ENCODE results near the gene TBC1D9B.
"Not testable (repeated sequence)": the region's sequence is repeated elsewhere in the genome, so short reads cannot be mapped to it uniquely, and the experiment has no call there.

TBC1D9B gene

DNA sequence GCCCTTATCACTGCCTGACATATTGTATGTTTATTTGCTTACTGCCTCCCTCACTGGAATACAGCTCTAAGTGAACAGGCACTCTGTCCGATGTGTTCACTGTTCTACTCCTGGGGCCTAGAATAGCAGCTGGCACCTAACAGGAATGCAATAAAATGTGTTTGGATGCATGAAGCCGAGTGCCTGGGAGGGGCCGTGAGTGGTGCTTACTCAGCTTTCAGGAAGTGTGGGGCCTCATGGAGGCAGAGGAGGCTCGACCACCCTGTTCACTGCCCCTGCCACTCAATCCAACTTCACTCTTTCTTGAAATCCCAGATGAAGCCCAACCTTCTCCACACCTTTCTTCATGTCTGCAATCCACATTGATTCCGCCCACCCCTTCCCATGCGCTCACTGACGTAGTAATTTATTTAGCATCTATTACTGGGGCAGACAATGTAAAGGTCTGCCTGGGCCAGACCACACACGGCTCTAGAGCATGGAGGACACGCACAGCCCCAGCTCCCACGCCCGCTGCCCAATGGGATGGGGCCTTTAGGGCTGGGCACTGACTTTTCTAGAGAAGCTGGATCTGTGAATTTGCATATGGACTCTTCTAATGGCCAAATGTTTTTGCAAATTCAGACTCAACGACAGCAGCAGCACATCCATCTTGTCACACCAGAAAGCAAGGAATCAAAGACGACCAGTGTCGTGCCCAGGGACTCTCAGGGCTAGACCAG lies 21.3 kb downstream of the TBC1D9B start:
- in situ Hi-C loops (cut with MboI; ENCODE audit: low sequenced_read_pairs): no loop called here

DNA sequence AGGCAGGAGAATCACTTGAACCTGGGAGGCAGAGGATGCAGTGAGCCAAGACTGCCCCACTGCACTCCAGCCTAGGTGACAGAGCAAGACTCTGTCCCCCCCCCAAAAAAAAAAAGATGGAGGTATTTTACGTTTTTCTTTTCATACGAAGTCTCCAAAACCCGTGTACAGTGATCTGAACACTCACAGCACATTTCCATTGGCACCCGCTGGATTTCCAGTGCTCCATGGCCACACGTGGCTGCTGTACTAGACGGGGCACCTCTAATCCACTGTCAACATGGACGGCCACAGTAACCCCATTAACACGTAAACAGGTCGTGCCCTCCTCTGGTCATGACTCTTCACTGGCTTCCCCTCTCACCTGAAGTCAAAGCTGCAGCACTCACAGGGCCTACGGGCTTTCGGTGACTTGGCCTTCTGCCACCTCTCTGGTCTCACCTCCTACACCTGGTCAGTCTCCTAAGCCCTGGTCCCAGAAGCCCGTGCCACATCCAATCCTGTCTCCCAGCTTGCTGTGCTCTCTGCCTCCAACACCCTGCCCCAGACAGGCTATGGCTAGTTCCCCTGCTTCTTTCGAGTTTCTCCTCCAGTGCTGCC lies 22.1 kb downstream of the TBC1D9B start:
- in situ Hi-C loops (cut with MboI; ENCODE audit: low sequenced_read_pairs): no loop called here

DNA sequence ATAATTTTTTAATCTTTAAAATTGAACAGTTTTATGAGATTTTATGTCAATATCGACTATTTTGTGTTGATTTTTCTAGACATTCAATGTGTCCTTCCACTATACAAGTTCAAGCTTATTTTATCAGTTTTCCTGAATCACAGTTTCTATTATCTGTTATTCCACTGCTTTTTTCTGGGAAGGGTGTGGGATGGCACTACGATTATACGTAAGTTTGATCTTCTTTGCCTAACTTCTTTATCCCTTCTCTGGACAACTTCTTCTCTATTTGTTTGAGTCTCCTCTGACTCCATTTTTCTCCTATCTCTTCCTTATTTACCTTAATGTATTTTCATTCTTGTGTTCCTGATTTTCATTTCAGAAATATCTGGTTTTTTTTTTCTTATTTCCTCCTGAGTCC lies 24.5 kb downstream of the TBC1D9B start:
- in situ Hi-C loops (cut with MboI; ENCODE audit: low sequenced_read_pairs): no loop called here

DNA sequence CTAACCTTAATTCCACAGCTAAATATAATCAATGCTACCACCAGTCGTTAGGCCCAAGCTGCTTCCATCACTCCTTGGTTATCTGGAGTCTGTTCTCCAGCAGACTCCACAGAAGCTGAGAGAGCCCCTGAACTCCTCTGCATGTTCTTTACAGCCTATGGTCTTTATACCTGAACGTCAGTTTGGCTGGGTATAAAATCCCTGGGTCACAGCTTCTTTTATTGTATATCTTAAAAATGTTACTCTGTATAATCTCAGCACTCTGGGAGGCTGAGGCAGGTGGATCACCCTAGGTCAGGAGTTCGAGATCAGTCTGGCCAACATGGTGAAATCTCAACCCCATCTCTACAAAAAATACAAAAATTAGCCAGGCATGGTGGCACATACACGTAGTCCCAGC lies 25.4 kb downstream of the TBC1D9B start:
- in situ Hi-C loops (cut with MboI; ENCODE audit: low sequenced_read_pairs): no loop called here

DNA sequence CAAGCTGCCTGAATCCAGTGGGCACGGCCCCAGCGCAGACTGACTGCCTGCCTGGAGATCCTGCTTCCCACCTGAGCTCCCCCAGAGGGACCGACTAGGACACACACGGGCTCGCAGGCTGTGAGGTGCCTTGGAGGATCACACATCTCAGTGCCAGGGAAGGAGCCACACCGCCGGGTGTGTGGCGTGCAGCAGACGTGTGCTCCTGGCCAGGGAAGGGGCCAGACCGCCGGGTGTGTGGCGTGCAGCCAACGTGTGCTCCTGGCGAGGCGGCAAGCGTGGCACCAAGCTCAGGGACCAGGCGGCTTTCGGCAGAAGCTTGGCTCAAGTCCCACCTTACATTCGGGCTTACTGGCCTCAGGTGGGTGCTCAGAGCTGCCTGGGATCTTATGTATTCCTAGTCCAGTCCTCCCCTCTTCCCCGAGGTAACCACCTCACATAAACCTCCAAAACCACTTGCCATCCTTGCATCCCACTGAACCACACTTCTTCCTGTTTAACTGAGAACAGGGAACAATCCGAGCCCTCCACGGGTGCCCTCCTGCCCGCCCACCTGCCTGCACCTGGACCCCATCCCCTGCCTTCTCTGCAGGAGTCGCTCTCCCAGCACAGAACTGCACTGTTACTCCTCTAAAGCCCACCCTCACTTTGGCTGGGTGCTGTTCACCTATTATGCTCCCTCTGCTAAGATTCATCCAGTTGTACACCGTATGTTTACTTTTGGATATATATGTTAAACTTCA lies 26.7 kb downstream of the TBC1D9B start:
- in situ Hi-C loops (cut with MboI; ENCODE audit: low sequenced_read_pairs): no loop called here

DNA sequence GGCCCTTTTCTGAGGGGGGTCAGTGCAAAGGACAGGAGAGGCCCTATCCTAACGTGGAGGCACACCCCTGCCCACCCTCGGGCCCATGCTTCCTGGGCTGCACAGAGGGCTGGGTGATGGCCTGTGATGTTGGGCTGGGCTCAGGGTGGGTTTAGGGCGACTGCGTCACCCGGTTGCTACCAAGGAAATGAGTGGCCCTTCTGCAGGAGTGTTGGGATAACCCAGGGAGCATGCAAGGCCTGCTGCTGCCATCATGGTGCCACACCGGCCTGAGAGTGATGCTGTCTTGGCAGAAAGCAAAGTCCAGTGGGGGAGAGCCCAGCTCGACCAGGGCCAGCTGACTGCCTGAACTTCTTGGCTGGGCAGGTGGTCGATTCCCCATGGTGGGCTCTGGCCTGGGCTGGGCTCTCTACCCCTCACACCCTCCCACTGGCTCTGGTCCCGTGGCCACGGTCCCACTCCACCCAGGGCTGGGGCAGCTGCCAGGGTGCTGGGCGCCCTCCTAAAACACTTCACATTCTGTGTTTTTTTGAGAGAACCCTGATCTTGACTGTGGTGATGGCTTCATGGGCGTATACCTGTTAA lies 27.5 kb downstream of the TBC1D9B start:
- in situ Hi-C loops (cut with MboI; ENCODE audit: low sequenced_read_pairs): no loop called here

DNA sequence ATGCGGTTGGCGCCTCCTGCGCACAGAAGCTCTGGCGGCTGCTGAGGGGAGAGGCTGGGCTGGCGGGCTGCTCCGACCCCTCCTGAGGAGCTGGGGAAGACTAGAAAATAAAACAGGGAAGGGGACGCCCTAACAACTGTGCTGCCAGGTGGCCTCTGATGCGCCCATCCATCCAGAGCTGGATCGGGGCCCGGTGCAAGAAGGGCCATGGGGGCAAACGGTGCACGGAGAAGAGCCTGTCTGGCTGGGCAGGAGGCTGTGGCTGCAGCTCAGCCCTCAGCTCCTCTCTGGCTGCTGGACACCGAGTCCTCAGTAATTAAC lies 28.0 kb downstream of the TBC1D9B start:
- in situ Hi-C loops (cut with MboI; ENCODE audit: low sequenced_read_pairs): no loop called here

DNA sequence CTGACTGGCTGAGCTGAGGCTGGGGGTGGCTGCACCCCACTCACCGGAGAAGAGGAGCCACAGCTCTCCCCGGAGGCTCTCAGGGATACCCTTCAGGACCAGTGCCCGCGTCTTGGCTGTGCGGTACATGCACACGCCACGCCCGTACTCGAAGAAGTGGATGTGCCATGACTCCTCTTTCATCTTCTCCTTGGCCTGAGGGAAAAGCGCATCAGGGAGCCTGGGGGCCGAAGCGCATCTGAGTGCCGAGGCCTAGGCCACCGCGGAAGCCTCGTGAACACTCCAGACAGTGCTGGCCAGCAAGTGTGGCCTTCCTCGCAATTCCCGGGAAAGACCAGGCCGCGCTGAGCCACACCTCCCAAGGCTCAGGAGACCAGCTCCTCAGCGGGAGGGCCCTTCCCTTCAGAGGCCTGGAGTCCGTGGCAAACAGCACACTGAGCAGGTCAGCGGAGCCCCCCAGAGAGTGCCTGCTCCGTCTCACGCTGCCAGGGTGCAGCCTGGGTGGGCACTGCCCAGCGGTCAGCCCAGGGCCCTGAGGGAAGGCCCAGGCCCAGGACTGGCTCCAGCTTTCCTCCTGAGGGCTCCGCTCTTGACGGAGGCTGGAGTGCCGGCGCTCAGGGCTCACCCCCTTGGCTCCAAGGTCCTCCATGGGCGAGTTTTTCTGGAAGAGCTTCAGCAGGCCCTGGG lies 28.6 kb downstream of the TBC1D9B start:
- in situ Hi-C loops (cut with MboI; ENCODE audit: low sequenced_read_pairs): no loop called here

DNA sequence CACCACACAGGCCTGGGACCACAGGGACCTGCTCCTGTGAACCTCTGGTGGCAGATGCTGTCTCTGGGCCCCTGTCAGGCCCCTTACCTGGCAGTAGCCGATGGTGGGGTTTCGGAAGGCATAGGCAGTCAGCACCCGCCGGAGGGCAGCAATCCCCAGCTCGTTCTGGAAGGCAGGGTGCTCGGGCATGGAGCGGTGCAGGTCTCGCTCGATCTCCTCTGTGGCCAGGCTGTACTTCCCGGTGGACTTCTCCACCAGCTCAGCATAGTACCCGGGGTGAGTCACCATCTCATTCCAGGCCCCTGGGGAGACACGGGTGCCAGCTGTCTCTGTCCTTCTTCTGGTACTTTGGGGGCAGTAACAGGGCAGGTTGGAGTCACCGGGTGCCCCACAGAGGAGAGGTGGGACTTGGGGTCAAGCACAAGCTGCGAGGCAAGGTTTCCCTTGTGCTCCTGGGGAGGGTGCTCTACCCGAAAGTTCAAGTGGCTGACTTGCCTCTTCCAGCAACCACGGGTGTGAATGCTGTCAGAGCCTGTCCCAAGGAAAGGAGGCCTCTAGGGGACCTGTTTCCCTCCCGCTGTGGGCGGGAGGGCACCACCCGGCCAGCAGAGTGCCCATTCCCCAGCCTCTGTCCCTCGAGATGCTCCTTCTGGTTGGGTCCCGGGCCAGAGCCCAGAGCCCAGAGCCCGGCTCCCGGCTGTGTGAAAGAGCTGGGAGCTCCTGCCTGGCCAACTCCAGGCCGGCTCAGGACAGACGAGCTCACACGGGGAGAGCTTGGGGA lies 29.3 kb downstream of the TBC1D9B start:
- in situ Hi-C loops (cut with MboI; ENCODE audit: low sequenced_read_pairs): no loop called here

DNA sequence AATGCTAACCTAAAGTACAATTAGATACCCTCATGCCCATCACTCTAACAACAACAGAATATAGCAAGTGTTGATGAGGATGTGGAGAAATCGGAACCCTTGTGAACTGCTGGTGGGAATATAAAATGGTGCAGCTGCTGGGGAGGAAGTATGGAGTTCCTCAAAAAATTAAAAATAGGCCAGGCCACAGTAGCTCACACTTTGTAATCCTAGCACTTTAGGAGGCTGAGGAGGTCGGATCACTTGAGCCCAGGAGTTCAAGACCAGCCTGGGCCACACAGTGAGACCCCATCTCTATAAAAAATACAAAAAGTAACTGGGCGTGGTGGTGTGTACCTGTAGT lies 31.1 kb downstream of the TBC1D9B start:
- in situ Hi-C loops (cut with MboI; ENCODE audit: low sequenced_read_pairs): no loop called here

DNA sequence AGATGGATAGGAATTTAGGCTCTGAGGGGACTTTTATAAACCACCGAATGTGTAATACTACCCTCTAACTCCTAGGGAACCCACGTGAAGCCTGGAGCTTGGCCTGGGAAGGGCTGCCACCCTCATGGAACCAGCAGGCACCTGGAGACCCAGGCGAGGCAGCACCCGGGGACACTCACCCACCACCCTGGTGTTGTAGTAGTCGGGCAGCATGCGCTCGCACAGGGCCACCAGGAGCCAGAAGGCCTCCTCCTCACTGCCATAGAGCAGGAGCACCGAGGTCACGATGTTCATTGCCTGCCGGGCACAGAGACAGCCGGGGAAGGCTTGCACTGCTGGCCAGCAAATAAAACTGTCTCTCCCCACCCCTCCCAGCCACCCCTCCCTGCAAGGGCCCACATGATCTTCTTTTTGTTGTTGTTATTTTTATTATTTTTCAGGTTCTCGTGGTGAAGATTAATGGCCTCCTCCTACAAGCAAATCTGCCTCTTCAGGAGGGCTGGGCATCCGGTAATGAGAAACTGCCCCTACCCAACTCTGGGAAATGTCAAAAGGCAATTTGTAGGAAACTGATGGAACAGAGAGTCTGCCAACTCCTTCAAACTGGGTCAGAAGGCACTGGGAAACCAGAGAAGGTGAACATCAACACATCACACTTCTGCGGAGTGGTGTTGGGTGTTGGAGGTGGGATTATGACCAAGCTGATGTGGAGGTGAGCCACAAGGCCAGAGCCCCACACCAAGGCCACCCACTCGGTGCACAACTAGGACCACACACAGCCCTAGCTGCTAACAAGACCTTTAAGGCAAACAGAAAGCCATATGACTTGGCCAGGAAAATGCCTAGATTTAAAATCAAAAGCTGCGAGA lies 31.7 kb downstream of the TBC1D9B start:
- in situ Hi-C loops (cut with MboI; ENCODE audit: low sequenced_read_pairs): no loop called here

DNA sequence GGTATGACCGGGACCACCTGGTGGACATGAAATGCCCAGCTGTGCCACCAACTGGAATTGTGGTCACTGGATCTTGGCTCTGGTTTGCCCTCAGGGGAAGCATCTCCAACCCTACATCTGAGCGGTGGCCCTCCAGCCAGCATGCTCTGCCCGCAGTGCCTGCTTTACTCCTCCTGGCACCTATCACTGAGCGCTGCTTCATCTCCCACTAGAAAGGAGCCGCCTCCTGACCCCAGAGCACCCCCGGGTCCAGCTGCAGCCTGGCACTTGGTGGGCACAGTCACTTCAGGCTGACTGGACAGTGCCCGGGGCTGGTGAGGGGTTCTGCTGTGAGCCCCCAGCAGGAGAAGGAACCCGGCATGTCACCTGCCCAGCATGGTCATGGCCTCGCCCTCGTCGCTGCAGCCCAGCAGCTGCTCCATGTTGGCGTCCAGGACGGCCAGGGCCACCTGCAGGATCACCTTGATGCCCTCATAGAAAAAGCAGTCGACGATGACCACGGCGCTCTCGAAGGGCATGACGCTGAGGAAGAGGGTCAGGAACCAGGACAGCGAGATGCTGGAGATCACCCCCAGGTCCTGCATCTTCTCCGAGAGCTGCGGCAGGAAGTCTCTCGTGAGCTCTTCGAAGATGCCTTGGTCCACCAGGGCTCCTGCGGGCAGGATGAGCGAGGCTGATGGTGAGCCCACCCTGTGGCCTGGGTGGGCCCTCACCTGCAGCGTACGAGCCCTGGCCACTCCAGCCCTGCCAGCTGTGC lies 33.0 kb downstream of the TBC1D9B start:
- in situ Hi-C loops (cut with MboI; ENCODE audit: low sequenced_read_pairs): no loop called here

DNA sequence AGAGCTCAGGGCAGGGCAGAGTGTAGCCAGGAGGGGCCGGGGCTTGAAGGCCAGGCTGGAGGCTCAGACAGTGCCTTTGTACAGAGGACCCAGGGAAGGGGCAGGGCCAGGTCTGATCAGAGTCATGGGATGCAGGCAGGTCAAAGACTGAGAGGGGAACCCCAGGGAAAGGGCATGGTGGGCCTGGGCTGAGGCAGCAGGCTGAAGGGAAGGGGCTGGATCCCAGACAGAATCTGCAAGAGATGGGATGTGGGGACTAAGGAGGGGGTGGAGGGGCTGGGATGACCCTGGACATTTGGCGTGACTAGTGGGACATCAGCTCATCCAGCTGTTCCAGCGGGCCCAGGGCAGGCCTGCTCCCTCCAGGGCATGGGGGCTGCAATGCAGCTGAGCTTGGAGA lies 33.6 kb downstream of the TBC1D9B start:
- in situ Hi-C loops (cut with MboI; ENCODE audit: low sequenced_read_pairs): no loop called here

DNA sequence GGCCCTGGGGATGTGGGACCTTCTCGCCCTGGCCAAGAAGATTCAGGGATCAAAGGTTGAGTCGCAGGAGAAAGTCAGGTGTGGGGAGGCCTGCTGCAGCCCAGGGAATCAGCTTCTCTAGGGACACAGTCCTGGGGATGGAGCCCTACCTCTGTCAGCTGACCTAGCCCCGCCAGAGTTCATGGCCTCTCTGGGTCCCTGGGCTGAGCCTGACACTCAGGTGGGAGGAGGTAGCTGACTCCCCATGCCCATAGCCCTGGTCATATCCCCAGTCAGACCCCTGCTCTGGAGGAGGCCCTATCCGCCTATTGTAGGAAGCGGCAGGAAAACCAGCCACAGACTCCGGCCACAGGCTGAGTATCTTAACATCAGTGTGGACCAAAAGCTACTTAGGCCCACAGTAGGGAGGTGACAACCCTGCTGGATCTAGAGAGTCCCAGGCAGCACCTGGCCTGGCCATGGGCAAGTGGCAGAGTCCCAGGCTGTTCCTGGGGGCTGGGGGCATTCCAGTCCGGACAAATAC lies 34.0 kb downstream of the TBC1D9B start:
- in situ Hi-C loops (cut with MboI; ENCODE audit: low sequenced_read_pairs): no loop called here

DNA sequence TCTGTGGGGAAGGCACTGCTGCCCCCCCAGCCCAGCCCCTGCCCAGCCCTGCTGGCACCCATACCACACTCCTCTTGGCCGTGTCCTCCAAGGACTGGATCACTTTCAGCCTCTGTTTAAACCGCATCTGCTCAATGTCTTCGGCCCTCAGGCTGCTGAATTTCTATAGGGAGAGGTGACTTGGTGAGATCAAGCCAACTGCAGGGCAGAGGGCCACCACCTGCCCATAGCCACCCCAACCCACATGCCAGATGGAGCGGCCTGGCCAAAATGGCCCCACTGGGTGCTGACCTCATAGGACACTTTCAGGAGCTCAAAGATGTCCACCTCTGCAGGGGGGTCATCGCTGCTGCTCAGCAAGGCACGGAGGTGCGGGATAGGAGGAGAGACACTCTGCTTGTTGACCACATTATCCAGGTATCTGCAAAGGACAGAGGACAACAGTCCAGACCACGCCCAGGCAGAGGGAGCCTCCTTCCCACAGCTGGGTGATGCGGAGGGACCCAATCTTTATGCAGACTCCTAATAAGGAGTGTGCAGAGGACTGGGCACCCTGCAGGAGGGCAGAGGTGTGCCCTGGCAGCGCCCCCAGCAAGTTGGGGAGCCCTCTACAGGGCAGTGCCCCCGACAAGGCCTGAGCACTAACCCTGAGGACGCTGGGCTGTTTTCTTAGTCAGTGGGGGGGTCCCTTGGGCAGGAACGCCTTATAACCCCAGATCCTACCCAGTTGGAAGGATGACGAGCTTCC lies 34.7 kb downstream of the TBC1D9B start:
- in situ Hi-C loops (cut with MboI; ENCODE audit: low sequenced_read_pairs): no loop called here

DNA sequence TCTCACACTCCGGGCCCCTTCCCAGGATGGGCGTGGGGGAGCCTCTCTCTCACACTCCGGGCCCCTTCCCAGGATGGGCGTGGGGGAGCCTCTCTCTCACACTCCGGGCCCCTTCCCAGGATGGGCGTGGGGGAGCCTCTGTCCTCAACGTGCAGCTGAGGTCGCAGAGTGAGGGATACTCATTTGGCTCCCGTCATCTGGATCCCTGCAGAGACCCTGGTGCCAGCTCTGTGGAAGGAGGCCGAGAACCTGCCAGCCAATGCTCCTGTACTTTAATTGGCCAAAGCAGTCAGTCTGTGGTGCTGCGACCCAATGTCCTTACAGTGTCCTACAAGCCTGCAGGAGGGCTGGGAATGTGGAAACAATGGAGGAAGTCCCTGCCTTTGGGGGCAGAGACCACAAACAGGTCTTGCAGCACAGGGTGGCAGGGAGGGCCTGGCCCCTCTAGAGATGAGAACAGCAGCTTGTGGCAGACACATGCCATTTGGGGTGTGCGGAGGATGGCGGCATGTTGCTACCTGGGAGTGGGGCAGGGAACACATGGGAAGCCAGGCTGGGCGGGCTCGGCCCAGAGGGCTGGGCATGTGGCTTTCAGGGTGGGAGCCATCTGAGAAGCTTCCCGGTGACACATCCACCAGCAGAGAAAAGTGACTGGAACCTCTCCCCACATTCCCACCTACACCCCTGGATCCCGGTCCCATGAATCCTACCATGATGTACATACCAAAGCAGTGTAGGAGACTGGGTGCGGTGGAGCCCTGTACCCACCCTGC lies 35.5 kb downstream of the TBC1D9B start:
- in situ Hi-C loops (cut with MboI; ENCODE audit: low sequenced_read_pairs): no loop called here

DNA sequence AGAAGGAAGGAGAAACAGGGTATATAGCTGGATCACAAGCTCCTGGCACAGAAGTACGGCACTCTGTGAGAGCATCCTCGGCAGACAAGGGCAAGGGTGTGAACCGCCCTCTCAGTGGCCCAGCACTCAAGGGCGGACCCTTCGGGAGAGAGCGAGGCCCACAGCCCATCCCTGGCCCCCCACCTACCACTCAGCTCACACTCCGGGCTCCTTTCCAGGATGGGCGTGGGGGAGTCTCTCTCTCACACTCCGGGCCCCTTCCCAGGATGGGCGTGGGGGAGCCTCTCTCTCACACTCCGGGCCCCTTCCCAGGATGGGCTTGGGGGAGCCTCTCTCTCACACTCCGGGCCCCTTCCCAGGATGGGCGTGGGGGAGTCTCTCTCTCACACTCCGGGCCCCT lies 36.2 kb downstream of the TBC1D9B start:
- in situ Hi-C loops (cut with MboI; ENCODE audit: low sequenced_read_pairs): not testable (repeated sequence)
